Testis (tissue), 2 donors: Measurements from ENCODE around the gene ZNF804A.

Experiments used
- CTCF ChIP-seq, 3 experiments: fragments of 450-650 bp in 2 of 3; fragments of 200-600 bp in 1 of 3; sonication (generic) in 1 of 3; IDR thresholded peaks; one replicate each; pipeline ENCODE4 v1.5.1; 2016 to 2019; ENCODE audit warnings: antibody characterized with exemption in 3 of 3, mild to moderate bottlenecking in 2 of 3, moderate library complexity in 1 of 3
- POLR2A ChIP-seq: fragments of 450-650 bp; IDR thresholded peaks from one replicate; pipeline ENCODE4 v1.6.1; 2017; ENCODE audit warnings: antibody characterized with exemption, mild to moderate bottlenecking, moderate library complexity

GRCh38 chr2:184906709-184907108, 308.4 kb downstream of the ZNF804A start:
- TF ChIP-seq CTCF (IDR thresholded peaks at IDR 0.05) (no peak), POLR2A (no peak)
